Measurements from ENCODE around the gene PDE11A.

PDE11A gene

DNA sequence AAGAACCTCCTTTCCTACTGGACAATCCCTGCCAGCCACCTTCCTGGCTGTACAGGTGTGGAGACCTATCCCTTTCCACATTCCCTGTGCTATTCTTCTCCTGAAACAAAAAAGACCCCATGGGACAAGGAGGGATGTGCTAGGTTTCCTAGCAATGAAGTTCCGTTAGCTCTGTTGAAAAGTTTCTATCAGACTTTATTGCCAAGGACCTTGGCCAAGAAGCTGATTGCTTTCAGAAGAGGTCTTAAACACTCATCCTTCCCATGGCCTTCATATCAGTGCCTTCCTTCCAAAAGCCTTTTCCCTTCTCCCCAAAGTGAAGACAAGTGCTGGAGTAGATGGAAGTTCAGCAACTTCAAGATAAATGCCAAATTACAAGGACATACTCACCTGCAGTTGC, 485.2 kb downstream of the PDE11A start:
- DNase-seq, result no peak

DNA sequence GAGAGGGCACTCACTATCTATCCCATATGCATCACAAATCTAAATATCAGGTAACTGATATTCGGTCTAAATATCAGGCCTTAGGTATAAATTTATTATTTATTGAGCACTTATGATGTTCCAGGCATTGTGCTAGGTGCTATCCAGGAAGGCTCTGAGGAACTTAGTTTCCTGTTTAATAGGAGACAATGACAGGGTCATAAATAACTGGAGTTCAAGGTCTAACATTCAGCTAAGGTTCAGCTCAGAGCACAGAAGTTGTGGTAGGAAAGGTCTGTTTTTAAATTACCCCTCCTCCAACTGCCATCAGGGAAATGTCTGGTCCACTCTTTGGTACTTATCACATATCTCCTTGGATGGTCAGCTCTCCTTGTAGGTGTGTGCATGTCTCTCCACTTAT, 486.4 kb downstream of the PDE11A start:
- DNase-seq, result no peak

DNA sequence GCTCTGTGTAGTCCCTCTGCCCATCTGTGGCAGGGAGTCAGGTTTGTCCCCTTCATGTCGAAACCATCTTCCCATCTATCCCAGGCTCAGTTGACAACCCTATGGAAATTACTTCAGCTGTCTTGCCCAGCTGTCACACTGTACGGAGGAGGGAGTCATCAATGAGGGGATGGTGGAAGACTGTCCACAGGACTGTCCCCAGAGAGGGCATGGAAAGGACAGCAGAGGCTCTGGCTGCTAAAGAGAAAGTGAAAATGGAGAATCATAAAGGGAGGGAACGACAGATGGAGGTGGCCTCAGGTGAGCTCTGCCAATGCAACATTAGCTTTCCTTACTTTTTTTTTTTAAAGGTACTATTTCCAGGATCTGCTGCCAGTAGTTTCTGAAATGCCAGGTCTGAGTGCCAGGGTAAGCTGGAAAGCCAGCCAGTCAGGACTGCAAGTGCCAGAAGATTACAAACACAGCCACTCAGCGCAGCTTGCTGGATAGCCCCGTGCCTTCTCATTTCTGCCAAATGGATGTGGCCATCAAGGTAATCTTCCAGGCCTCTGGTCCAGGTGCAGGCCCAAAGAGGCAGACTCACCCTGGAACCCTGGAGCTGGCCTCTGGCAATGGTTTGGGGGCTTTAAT, 487.2 kb downstream of the PDE11A start:
- DNase-seq, result no peak

DNA sequence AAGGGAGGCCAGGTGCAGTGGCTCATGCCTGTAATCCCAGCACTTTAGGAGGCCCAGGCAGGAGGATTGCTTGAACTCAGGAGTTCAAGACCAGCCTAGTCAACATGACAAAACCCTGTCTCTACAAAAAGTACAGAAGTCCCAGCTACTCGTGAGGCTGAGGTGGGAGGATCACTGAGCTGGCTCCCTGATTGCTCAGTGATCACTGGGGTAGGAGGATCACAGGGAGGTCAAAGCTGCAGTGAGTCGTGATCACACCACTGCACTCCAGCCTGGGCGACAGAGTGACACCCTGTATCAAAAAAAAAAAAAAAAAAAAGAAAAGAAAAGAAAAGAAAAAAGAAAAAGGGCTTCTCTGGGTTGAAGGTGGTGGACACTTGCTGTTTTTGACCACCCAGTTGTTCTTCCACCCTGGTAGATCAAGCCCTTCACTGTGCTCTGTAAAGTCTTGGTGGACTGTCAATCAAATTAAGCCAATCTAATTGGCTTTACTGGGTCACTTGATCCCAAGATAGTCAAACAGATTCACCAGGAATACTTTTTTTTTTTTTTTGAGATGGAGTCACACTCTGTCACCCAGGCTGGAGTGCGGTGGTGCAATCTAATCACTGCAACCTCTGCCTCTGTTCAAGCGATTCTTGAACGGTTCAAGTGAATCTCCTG, 488.4 kb downstream of the PDE11A start:
- no peak for DNase-seq

DNA sequence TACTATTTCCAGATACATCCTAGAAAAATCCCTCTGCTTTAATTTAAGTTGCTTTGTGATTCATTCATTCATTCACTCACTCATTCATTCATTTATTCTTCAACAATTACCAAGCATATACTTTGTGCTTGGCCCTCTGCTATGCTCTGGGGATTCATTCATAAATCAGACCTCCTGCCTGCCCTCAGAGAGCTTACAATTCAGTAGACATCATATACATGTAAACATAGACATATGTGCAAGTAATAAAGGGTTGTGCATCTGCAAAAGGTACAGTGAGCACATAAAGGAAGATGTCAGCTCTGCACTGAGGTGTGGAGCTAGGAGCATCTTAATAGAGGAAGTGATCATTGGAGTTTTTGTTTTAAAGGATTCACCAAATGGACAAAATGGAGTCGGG, 490.6 kb downstream of the PDE11A start:
- no peak for DNase-seq

DNA sequence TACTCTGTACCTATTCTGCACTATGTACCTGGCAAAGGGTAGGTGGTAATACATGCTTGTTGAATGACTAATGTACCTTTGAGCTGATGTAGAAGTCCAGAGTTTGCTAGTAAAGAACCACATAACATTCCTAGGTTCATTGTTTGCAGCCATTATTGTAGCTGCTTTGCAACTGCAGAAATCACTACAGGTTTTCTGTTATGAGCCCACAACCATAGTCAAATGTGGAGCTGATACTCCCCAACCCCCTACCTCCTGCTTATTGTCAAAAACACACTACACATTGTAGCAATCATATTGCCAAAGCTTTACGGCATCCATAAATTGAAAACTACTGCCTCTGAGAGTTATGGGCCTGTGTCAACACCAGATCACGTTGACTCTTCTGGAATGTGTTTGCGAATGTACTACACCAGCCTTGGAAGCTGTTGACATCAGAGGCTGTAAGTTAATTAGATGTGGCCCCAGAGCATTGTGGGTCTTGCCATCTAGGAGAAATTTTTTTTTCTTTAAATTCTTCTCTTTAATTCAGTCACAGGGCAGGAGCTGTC, 493.0 kb downstream of the PDE11A start:
- DNase-seq, result no peak

DNA sequence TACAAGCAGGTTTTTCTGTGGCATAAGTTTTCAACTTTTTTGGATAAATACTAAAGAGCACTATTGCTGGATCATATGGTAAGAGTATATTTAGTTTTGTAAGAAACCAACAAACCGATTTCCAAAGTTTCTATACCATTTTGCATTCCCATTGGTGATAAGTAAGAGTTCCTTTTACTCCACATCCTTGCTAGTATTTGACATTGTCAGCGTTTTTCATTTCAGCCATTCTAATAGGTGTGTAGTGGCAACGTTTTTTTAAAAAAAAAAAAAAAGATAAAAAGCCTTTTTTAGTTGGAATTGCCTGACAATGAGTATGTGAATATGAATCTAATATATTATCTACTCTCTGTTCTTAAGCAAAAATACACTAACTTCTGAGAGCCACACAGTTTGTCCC, 494.1 kb downstream of the PDE11A start:
- no peak for DNase-seq

DNA sequence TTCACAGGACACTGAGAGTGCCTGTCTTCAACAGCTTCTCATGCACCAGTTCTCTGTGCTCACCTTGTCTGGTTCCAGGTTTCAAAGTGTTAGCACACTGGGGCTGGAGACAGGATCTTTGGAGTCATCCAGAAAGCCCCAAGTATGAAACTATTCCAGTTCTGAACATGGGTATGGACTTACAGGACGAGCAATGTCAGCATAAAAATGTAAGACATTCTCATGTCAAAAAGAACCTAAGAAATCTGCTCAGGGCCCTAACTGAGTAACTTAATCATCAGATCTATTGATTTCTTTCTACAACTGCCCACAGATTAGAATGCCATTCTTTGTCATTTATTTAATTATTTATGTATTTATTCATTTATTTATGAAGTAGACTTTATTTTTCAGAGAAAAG, 495.5 kb downstream of the PDE11A start:
- DNase-seq, result no peak

DNA sequence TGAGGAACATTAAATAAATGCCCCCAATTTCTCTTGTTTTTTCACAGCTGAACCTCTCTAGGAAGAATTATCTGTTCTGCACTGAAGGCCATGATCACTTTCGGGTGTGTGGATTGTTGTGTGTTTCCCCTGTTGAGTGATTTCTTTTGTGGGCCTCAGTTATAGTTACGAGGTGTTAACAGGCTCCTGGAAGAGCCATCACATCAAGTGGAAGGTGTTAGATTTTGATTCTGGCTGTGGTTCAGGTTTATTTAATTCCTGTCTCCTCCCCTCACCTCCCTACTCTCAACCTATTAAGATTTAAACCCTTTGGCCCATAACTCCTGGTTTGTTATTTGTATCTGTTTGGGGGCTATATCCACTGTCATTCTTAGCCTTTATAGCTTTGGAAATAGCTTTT, 497.2 kb downstream of the PDE11A start:
- DNase-seq, result no peak

DNA sequence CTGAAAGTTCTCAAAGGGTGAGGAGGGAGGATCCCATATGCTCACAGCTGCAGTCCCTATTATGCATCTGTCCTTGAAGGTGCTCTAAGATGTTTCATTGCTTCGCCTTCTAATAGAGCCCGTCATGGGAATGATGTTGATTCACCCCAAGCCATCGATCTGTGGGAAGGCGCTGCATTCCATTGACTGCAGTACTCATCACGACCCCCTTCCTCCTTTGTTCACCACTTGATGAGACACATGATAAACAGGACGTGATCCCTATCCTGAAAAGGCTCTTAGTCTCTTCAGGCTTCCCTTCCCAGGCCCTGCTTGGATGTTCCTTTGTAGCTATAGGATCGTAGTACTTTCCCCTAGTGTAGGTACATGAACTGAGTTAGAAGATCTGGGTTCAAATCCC, 498.2 kb downstream of the PDE11A start:
- DNase-seq, result no peak

Measured in COR-L47 (cell line).